ENCODE measurements around the gene RAB3A.

RAB3A gene

GRCh38 chr19:18193388-18194180 lies 10.3 kb downstream of the RAB3A start:
- in situ Hi-C loops (cut with HindIII; ENCODE audit: low sequenced_read_pairs): no loop called here
- no peak for DNase-seq (ENCODE audit: low read depth, low spot score)
- peak overlapping the region; percentile 81 for H3K4me3 ChIP-seq (ENCODE audit: low read depth, low read length)
- no peak for TF ChIP-seq CTCF (IDR thresholded peaks at IDR 0.05; ENCODE audit: low read depth, low read length)

GRCh38 chr19:18192673-18193387 lies 11.0 kb downstream of the RAB3A start, which contains the start of gene MPV17L2:
Gene MPV17L2 (plus strand): TSS chr19:18193218. CDS start chr19:18193282, 64 bp downstream.
- in situ Hi-C loops (cut with HindIII; ENCODE audit: low sequenced_read_pairs): no loop called here
- DNase-seq (ENCODE audit: low read depth, low spot score): peak; percentile 100
- peak within 1 kb of the TSS; percentile 81 for H3K4me3 ChIP-seq (ENCODE audit: low read depth, low read length)
- TF ChIP-seq CTCF (IDR thresholded peaks at IDR 0.05; ENCODE audit: low read depth, low read length): no peak

- in situ Hi-C loops (cut with HindIII; ENCODE audit: low sequenced_read_pairs): no loop called here
- no peak for TF ChIP-seq CTCF (IDR thresholded peaks at IDR 0.05; ENCODE audit: low read depth, low read length)
- H3K4me3 ChIP-seq (ENCODE audit: low read depth, low read length): peak overlapping the region; percentile 57
- no peak for DNase-seq (ENCODE audit: low read depth, low spot score)
Observed at GRCh38 chr19:18191640-18192062, 12.2 kb downstream of the RAB3A start.

GRCh38 chr19:18190278-18190677 lies 13.6 kb downstream of the RAB3A start:
- in situ Hi-C loops (cut with HindIII; ENCODE audit: low sequenced_read_pairs): no loop called here
- DNase-seq (ENCODE audit: low read depth, low spot score): no peak
- TF ChIP-seq CTCF (IDR thresholded peaks at IDR 0.05; ENCODE audit: low read depth, low read length): no peak
- no peak overlapping the region for H3K4me3 ChIP-seq (ENCODE audit: low read depth, low read length)

- H3K4me3 ChIP-seq (ENCODE audit: low read depth, low read length): no peak overlapping the region
Observed at GRCh38 chr19:18185538-18185937, 18.3 kb downstream of the RAB3A start.

GRCh38 chr19:18183529-18183928 lies 20.3 kb downstream of the RAB3A start:
- in situ Hi-C loops (cut with HindIII; ENCODE audit: low sequenced_read_pairs): no loop called here

More at GRCh38 chr19:18185538-18185937, 18.3 kb downstream of the RAB3A start:
- no peak for DNase-seq (ENCODE audit: low read depth, low spot score)
- in situ Hi-C loops (cut with HindIII; ENCODE audit: low sequenced_read_pairs): no loop called here
- TF ChIP-seq CTCF (IDR thresholded peaks at IDR 0.05; ENCODE audit: low read depth, low read length): no peak

More at GRCh38 chr19:18183529-18183928, 20.3 kb downstream of the RAB3A start:
- no peak for TF ChIP-seq CTCF (IDR thresholded peaks at IDR 0.05; ENCODE audit: low read depth, low read length)
- no peak for DNase-seq (ENCODE audit: low read depth, low spot score)
- H3K4me3 ChIP-seq (ENCODE audit: low read depth, low read length): no peak overlapping the region

Measured in astrocyte of the spinal cord (primary cell).